Mesenchymal stem cell (in vitro differentiated cells and primary cell): Measurements from ENCODE around the gene PRSS22.

Experiments
- DNase-seq: peaks from one replicate; pipeline ENCODE4 v3.0.0-alpha.2; 2013
- H2AFZ ChIP-seq: one replicate; pipeline ENCODE4 v1.6.1; 2013; ENCODE audit warnings: low read depth, mild to moderate bottlenecking, control low read depth, inconsistent platforms, low read length, moderate library complexity
- H2AK5ac ChIP-seq: 2 replicates; pipeline ENCODE4 v1.6.1; 2013; ENCODE audit warnings: low read length, moderate library complexity, mild to moderate bottlenecking, inconsistent platforms; ENCODE audit not compliant: severe bottlenecking
- H2BK120ac ChIP-seq: one replicate; pipeline ENCODE4 v1.6.1; 2013; ENCODE audit warnings: low read depth, mild to moderate bottlenecking, inconsistent platforms, low read length, moderate library complexity
- H2BK12ac ChIP-seq, 2 experiments: one replicate each; pipeline ENCODE4 v1.6.1; 2013; ENCODE audit warnings: inconsistent platforms in 2 of 2, low read length in 2 of 2, mild to moderate bottlenecking in 2 of 2, moderate library complexity in 2 of 2, control low read depth in 1 of 2
- H2BK15ac ChIP-seq: one replicate; pipeline ENCODE4 v1.6.1; 2013; ENCODE audit warnings: mild to moderate bottlenecking, low read depth, inconsistent platforms; ENCODE audit not compliant: poor library complexity, severe bottlenecking
- H2BK5ac ChIP-seq: 2 replicates; pipeline ENCODE4 v1.6.1; 2013; ENCODE audit warnings: low read depth, mild to moderate bottlenecking, low read length, control low read depth, inconsistent platforms; ENCODE audit not compliant: poor library complexity, severe bottlenecking
- H3K14ac ChIP-seq, 2 experiments: one replicate each; pipeline ENCODE4 v1.6.1; 2013; ENCODE audit warnings: inconsistent platforms in 2 of 2, low read length in 2 of 2, control low read depth in 1 of 2, mild to moderate bottlenecking in 1 of 2, moderate library complexity in 1 of 2
- H3K18ac ChIP-seq, 2 experiments: one replicate each; pipeline ENCODE4 v1.6.1; 2013; ENCODE audit warnings: inconsistent platforms in 2 of 2, low read length in 2 of 2, control low read depth in 1 of 2, low read depth in 1 of 2, mild to moderate bottlenecking in 1 of 2
- H3K23ac ChIP-seq, 2 experiments: one replicate each; pipeline ENCODE4 v1.6.1; 2013; ENCODE audit warnings: inconsistent platforms in 2 of 2, low read length in 2 of 2, mild to moderate bottlenecking in 2 of 2, moderate library complexity in 2 of 2, control low read depth in 1 of 2
- H3K27ac ChIP-seq: 2 replicates; pipeline ENCODE4 v1.5.1; 2013; ENCODE audit warnings: mild to moderate bottlenecking, moderate library complexity, low read length, control low read depth, inconsistent platforms; ENCODE audit not compliant: poor library complexity, severe bottlenecking
- H3K27me3 ChIP-seq, 2 experiments: 2 replicates each; pipeline versions ENCODE4 v1.6.1 to v1.7.0; 2013; ENCODE audit warnings: low read length in 2 of 2, mild to moderate bottlenecking in 2 of 2, moderate library complexity in 2 of 2, control low read depth in 1 of 2, inconsistent platforms in 1 of 2; ENCODE audit not compliant: control insufficient read depth in 1 of 2, insufficient read depth in 1 of 2
- H3K36me3 ChIP-seq, 2 experiments: 2 replicates each; pipeline versions ENCODE4 v1.6.1 to v1.7.0; 2013; ENCODE audit warnings: low read length in 2 of 2, control low read depth in 1 of 2, inconsistent platforms in 1 of 2, low read depth in 1 of 2, mild to moderate bottlenecking in 1 of 2; ENCODE audit not compliant: insufficient read depth in 2 of 2, control insufficient read depth in 1 of 2
- H3K4ac ChIP-seq, 2 experiments: one replicate each; pipeline ENCODE4 v1.6.1; 2013; ENCODE audit warnings: inconsistent platforms in 2 of 2, low read length in 2 of 2, mild to moderate bottlenecking in 2 of 2, moderate library complexity in 2 of 2, control low read depth in 1 of 2, low read depth in 1 of 2
- H3K4me1 ChIP-seq: 2 replicates; pipeline ENCODE4 v1.6.1; 2013; ENCODE audit warnings: low read depth, low read length, control low read depth; ENCODE audit not compliant: control insufficient read depth, insufficient read depth
- H3K4me2 ChIP-seq: 2 replicates; pipeline ENCODE4 v1.6.1; 2013; ENCODE audit warnings: low read length, mild to moderate bottlenecking, inconsistent platforms; ENCODE audit not compliant: poor library complexity, severe bottlenecking
- H3K4me3 ChIP-seq, 2 experiments: 2 replicates each; pipeline versions ENCODE4 v1.5.1 to v1.7.0; 2013; ENCODE audit warnings: low read length in 2 of 2, mild to moderate bottlenecking in 2 of 2, control low read depth in 1 of 2, low read depth in 1 of 2; ENCODE audit not compliant: insufficient read depth in 1 of 2
- H3K79me1 ChIP-seq: replicated peaks from 2 replicates; pipeline ENCODE4 v1.6.1; 2013; ENCODE audit warnings: mild to moderate bottlenecking, control low read depth, low read length, inconsistent platforms; ENCODE audit not compliant: poor library complexity, severe bottlenecking
- H3K9ac ChIP-seq: 2 replicates; pipeline ENCODE4 v1.7.0; 2013; ENCODE audit warnings: mild to moderate bottlenecking, low read length, moderate library complexity
- H3K9me3 ChIP-seq: 2 replicates; pipeline ENCODE4 v1.7.0; 2013; ENCODE audit warnings: mild to moderate bottlenecking, low read length; ENCODE audit not compliant: control insufficient read depth
- H4K8ac ChIP-seq: one replicate; pipeline ENCODE4 v1.6.1; 2013; ENCODE audit warnings: inconsistent platforms, mild to moderate bottlenecking, low read length, moderate library complexity
- H4K91ac ChIP-seq: one replicate; pipeline ENCODE4 v1.6.1; 2013; ENCODE audit warnings: mild to moderate bottlenecking, low read length, inconsistent platforms
- WGBS: methylation state at CpG from one replicate; pipeline ENCODE4 v1.1.7; 2013; ENCODE audit warnings: mixed read lengths; 5-methylcytosine and 5-hydroxymethylcytosine counted together

Gene PRSS22

DNA sequence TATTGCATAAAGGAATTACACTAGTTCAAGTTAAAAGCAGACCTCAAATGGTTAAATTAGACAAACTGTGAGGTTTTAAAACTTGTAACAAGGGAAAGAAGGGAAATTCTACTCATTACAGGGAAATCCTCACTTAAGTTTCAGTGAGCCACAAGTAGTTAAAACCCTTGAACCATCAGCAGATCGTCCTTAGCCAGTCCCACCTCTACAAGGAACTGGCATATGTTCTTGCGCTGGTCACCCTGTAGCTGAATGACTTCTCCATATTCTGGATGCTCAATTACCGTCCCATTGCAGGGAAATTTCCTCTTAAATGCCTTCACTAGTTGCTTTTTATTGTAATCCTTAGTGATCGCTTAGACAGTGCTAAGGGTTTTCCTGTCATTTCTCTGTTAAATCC is 35.5 kb downstream of the PRSS22 start:
- H3K4me3 ChIP-seq, result no peak overlapping the region
- no peak overlapping the region for H4K91ac ChIP-seq
- H3K18ac ChIP-seq, result no peak overlapping the region
- no peak overlapping the region for H3K9ac ChIP-seq
- H2BK15ac ChIP-seq, result no peak overlapping the region
- H3K14ac ChIP-seq, result no peak overlapping the region
- H2BK12ac ChIP-seq, result no peak overlapping the region
- no peak overlapping the region for H2BK120ac ChIP-seq
- H2BK5ac ChIP-seq, result no peak overlapping the region
- DNase-seq, result no peak
- H3K4me2 ChIP-seq, result no peak overlapping the region
- H3K4ac ChIP-seq, result no peak overlapping the region
- H3K27ac ChIP-seq, result no peak overlapping the region
- no peak overlapping the region for H2AFZ ChIP-seq
- H3K9me3 ChIP-seq, result no peaks in the 10 kb centered on the region
- H3K23ac ChIP-seq, result no peak overlapping the region
- H2AK5ac ChIP-seq, result no peak overlapping the region
- H3K36me3 ChIP-seq, result peaks cover 0 to 2% of the 10 kb centered on the region in 2 experiments
- H3K4me1 ChIP-seq, result no peaks in the 10 kb centered on the region
- no peak overlapping the region for H4K8ac ChIP-seq
- 91% methylated on average over 4 of the region's 4 CpGs for WGBS
- no peaks in the 10 kb centered on the region for H3K79me1 ChIP-seq
- peaks cover 30 to 87% of the 10 kb centered on the region in 2 experiments for H3K27me3 ChIP-seq

DNA sequence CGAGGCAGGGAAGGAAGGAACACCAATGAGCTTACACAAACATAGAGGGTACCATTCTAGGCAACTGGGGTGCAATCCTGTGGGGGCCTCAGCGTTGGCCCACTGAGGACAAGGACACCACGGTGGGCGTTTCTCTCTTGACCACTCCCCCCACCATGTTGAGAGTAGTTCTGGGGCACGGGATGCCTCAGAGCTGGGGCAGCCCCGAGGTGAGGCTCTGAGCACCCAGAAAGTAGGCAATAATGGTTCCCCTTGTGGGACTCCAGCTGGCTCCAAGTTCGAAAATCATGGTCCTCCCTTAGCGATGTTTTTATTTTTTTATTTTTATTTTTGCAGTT is 35.8 kb downstream of the PRSS22 start:
- Histone ChIP-seq H2BK15ac (no peak overlapping the region), H2AFZ (no peak overlapping the region), H3K23ac (no peak overlapping the region), H3K14ac (no peak overlapping the region), H3K4me2 (no peak overlapping the region), H4K91ac (no peak overlapping the region), H3K4me3 (no peak overlapping the region), H2AK5ac (no peak overlapping the region), H2BK120ac (no peak overlapping the region), H4K8ac (no peak overlapping the region), H3K27me3 (peaks cover 27 to 84% of the 10 kb centered on the region in 2 experiments), H3K9me3 (no peaks in the 10 kb centered on the region), H3K4ac (no peak overlapping the region), H2BK12ac (no peak overlapping the region), H3K27ac (no peak overlapping the region), H3K36me3 (peaks cover 0 to 2% of the 10 kb centered on the region in 2 experiments), H3K4me1 (no peaks in the 10 kb centered on the region), H3K79me1 (no peaks in the 10 kb centered on the region), H2BK5ac (no peak overlapping the region), H3K9ac (no peak overlapping the region), H3K18ac (no peak overlapping the region)
- 80% methylated on average over 7 of the region's 8 CpGs for WGBS
- DNase-seq, result no peak

- Histone ChIP-seq H2BK120ac (no peak overlapping the region), H2AFZ (no peak overlapping the region), H3K79me1 (no peaks in the 10 kb centered on the region), H3K14ac (no peak overlapping the region), H4K91ac (no peak overlapping the region), H3K27ac (no peak overlapping the region), H3K36me3 (peaks cover 0 to 2% of the 10 kb centered on the region in 2 experiments), H2BK5ac (no peak overlapping the region), H2AK5ac (no peak overlapping the region), H3K4me3 (no peak overlapping the region), H3K23ac (no peak overlapping the region), H2BK12ac (no peak overlapping the region), H3K27me3 (peaks cover 22 to 83% of the 10 kb centered on the region in 2 experiments), H3K9ac (no peak overlapping the region), H3K4me1 (no peaks in the 10 kb centered on the region), H3K4ac (no peak overlapping the region), H3K9me3 (no peaks in the 10 kb centered on the region), H4K8ac (no peak overlapping the region), H3K4me2 (no peak overlapping the region), H3K18ac (no peak overlapping the region), H2BK15ac (no peak overlapping the region)
- 77% methylated on average over 7 of the region's 9 CpGs for WGBS
- no peak for DNase-seq
These were observed 36.3 kb downstream of the PRSS22 start for GRCh38 chr16:2821487-2822157.

DNA sequence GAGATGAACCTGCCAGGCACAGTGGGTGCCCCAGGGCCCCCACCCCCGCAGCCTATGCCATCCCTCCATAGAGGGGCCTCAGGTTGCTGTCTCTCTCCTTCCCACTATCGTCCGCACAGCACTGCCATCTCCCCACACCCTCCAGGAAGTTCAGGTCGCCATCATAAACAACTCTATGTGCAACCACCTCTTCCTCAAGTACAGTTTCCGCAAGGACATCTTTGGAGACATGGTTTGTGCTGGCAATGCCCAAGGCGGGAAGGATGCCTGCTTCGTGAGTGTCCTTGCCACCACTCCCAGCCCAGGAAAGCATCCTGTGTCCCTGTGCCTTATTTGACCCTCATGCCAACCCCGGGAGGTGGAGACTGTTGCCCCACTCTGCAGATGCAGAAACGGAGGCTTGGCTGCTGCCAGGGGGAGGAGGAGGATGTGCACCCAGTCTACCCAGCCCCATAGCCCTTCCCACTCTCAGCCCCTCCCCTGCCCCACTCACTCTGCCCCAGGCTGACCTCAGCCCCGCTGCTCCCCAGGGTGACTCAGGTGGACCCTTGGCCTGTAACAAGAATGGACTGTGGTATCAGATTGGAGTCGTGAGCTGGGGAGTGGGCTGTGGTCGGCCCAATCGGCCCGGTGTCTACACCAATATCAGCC is 37.0 kb downstream of the PRSS22 start:
- Histone ChIP-seq H2BK5ac (no peak overlapping the region), H3K4ac (no peak overlapping the region)
- WGBS, result 87% methylated on average over 12 of the region's 14 CpGs

More for the DNA sequence above, 37.0 kb downstream of the PRSS22 start:
- H3K36me3 ChIP-seq, result peaks cover 0 to 2% of the 10 kb centered on the region in 2 experiments
- no peak overlapping the region for H2AK5ac ChIP-seq
- no peaks in the 10 kb centered on the region for H3K79me1 ChIP-seq
- H3K14ac ChIP-seq, result no peak overlapping the region
- no peak overlapping the region for H3K23ac ChIP-seq
- no peak overlapping the region for H3K18ac ChIP-seq
- no peak overlapping the region for H2BK120ac ChIP-seq
- H3K4me2 ChIP-seq, result no peak overlapping the region
- no peak overlapping the region for H3K4me3 ChIP-seq
- H3K27ac ChIP-seq, result no peak overlapping the region
- peaks cover 22 to 84% of the 10 kb centered on the region in 2 experiments for H3K27me3 ChIP-seq
- H3K9me3 ChIP-seq, result no peaks in the 10 kb centered on the region
- no peak overlapping the region for H2BK12ac ChIP-seq
- no peak overlapping the region for H3K9ac ChIP-seq
- no peaks in the 10 kb centered on the region for H3K4me1 ChIP-seq
- no peak overlapping the region for H4K8ac ChIP-seq
- no peak overlapping the region for H4K91ac ChIP-seq
- no peak for DNase-seq
- no peak overlapping the region for H2BK15ac ChIP-seq
- no peak overlapping the region for H2AFZ ChIP-seq
